HG03135 (cell line): Measurements from ENCODE around the gene SLFNL1.

ENCODE experiments used
- ATAC-seq: cut with Tn5 transposase; IDR thresholded peaks from one replicate; pipeline ENCODE4 v1.9.1; 2021; ENCODE audit warnings: mild to moderate bottlenecking, moderate library complexity; ENCODE audit not compliant: unreplicated experiment

SLFNL1 gene

GRCh38 chr1:41021526-41022308 is at the start of gene SLFNL1:
Gene SLFNL1 (minus strand): TSS chr1:41021725. CDS start chr1:41020660, 1,065 bp downstream.
- no peak for ATAC-seq

GRCh38 chr1:41056907-41057306 is 35.4 kb upstream of the SLFNL1 start:
- no peak for ATAC-seq

- no peak for ATAC-seq
Observed at GRCh38 chr1:41053316-41053715, 31.8 kb upstream of the SLFNL1 start.

- ATAC-seq = no peak
Observed at GRCh38 chr1:41051022-41051421, 29.5 kb upstream of the SLFNL1 start.

- no peak for ATAC-seq
Observed at GRCh38 chr1:41048540-41048939, 27.0 kb upstream of the SLFNL1 start.

- ATAC-seq = no peak
Observed at GRCh38 chr1:41046347-41046775, 24.8 kb upstream of the SLFNL1 start.

- no peak for ATAC-seq
Observed at GRCh38 chr1:41045740-41046139, 24.2 kb upstream of the SLFNL1 start.

DNA sequence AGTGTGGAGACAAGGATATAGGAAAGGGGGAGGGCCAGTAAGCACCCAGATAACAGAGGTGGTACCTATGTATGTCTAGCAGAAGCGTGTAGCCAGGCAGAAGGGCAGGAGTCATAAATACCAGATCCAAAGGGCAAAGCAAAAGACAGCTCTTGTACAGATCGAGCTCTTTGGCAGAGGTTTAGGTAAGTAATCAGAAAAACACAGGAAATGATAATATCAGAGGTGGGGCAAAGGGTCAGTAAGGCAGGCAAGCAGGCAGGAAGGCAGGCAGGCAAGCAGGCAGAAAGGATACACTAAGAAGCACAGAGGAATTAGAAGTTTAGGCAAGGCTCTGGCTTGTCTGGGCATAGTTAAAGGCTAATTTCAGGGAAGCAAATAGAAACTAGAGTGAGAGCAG is 22.7 kb upstream of the SLFNL1 start:
- no peak for ATAC-seq

- no peak for ATAC-seq
Observed at GRCh38 chr1:41041614-41042270, 20.2 kb upstream of the SLFNL1 start.

- ATAC-seq = no peak
Observed at GRCh38 chr1:41038110-41038509, 16.6 kb upstream of the SLFNL1 start.

DNA sequence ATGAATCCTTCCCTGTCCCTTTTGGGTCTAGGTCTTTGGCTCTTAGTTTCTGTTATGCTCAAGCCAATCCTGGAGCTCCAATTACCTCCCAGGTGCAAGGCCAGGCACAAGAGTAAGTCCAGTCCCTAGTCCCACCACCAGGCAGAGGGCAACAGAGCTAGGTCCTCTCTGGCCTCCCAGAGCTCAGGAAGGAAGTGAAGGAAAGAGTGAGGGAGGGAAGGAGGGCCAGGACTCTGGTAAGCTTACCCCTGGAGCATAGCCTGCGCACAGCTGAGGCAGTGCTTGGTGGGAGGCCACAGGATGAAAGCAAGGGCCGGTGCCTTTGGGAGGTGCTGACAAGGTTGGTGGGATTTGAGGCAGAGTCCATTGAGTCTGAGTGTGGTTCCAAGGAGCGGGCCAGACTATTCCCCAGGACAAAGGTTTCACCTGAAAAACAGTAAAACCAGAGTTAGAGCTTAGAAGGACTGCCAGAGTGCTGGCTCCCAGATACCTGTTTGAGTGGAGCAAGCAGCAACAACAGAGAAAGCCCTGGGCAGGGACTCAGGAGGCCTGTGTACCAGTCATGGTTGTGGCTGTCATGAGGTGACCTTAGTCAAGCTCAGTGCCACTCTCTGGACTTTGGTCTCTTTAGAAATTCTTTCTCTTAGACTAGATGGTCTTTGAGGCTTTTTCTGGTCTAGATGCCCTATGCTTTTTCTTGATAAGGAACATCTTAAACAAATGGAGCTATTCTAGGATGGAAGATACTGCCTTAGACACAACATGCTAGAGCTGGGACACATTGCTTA is 15.8 kb upstream of the SLFNL1 start:
- no peak for ATAC-seq

DNA sequence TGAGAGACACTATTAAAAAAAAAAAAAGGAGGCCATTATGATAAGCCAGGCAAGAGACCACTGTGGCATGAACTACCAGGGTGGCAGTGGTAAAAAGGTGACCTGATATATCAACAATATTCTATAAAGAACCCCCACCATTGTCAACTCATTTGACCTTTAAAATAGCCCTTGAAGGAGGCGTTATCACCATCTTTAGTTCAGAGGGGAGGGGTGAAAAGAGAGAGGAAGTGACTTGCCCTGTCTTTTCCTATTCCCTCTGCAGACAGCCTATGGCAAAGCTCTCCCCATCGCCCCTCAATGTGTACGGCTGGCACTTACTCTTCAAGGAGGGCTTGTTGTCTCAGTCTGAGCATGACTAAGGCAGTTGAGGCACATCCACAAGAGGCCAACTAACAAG is 11.7 kb upstream of the SLFNL1 start:
- no peak for ATAC-seq

DNA sequence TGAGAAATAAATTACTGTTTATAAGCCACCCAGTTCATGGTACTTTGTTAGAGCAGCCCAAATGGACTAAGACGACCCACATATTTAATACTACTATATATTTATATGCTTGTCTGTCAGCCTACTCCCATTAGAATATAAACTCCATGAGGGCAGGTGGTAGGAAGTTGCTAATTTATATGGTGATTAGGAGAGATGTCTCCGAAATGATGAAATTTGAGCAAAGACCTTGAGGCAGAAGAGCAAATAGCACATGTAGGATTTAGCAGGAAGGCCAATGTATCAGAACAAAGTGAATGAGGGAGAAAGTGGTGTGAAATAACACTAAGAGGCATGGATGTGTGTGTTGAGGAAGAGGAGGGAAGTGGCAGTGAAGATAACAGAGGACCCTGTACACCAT is 10.6 kb upstream of the SLFNL1 start:
- no peak for ATAC-seq

- no peak for ATAC-seq
Observed at GRCh38 chr1:41030872-41031616, 9.5 kb upstream of the SLFNL1 start.

GRCh38 chr1:41028034-41028642 is 6.6 kb upstream of the SLFNL1 start:
- no peak for ATAC-seq

DNA sequence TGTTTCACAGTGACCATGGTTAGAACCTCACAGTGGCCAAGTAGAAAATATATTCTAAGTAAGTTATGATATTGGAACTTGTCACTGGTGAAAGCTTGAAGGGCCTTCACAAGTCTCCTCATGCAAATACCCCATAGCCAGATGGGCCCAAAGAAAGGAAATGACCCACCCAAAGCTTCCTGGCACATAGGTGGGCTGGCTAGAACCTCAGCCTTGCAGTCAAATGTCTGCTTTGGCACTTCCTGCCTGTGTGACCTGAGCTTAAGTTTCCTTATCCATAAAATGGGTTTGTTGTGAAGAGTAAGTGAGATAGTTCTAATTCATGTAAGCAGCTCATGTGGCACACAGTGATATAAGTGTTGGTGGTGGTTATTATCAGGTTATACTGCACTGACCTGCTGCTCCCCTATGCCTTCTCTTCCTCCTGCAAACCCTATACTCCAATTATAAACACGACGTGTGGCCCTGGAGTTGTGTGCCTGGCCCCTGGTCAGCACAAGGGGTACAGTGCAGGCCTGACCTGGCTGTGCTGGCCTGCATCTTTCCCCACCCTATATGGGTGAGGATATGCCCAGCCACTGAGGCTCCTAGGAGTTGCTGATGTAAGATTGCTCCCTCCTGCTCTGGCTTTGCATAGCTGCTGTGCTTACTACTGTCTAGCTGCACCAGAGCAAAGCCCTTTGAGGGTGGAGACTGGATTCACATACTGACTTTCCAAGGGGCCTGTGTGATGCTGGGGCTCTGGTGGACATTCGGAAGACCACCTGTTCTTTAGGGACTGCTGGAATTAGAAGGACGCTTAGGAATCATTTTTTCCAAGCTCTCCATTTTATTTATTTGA is 4.7 kb upstream of the SLFNL1 start:
- ATAC-seq = no peak

GRCh38 chr1:41024953-41025352 is 3.4 kb upstream of the SLFNL1 start:
- no peak for ATAC-seq

GRCh38 chr1:41023279-41023990 is 1.9 kb upstream of the SLFNL1 start:
- no peak for ATAC-seq

GRCh38 chr1:41022424-41022823 is 899 bp upstream of the SLFNL1 start:
- ATAC-seq = no peak
